Heart left ventricle (tissue), 16 donors: ENCODE results near the gene BCL2L1. TPM values are rescaled to one million over a fixed set of nuclear protein-coding genes. Genes with fewer than 3 reads are reported as not detected.
A peak's percentile ranks its signal among the peaks of the same experiment; 100 is the strongest.

Source experiments
- ATAC-seq, 4 donors: fragments of 200-7000 bp; cut with Tn5 transposase; one replicate each; pipeline ENCODE4 v1.9.1; 2020 to 2022; ENCODE audit warnings: moderate library complexity in 4 of 4, mild to moderate bottlenecking in 3 of 4, moderate number of reproducible peaks in 1 of 4
- DNase-seq, 5 donors: peaks; one replicate each; pipeline ENCODE4 v3.0.0-alpha.2; 2020
- H3K27ac ChIP-seq, 12 donors: fragments of 200-600 bp; sonication (generic) in 4 of 12; one replicate each; pipeline versions ENCODE4 v1.5.0 to v1.8.0; 2016 to 2022; ENCODE audit warnings: mild to moderate bottlenecking in 2 of 12
- H3K27me3 ChIP-seq, 9 donors: fragments of 200-600 bp; sonication (generic) in 2 of 9; one replicate each; pipeline versions ENCODE4 v1.5.1 to v1.8.0; 2016 to 2022; ENCODE audit warnings: mild to moderate bottlenecking in 3 of 9
- H3K36me3 ChIP-seq, 9 donors: fragments of 200-600 bp; sonication (generic) in 2 of 9; one replicate each; pipeline versions ENCODE4 v1.5.0 to v1.8.0; 2018 to 2022; ENCODE audit warnings: mild to moderate bottlenecking in 2 of 9
- H3K4me1 ChIP-seq, 12 donors: fragments of 200-600 bp; sonication (generic) in 4 of 12; one replicate each; pipeline versions ENCODE4 v1.5.0 to v1.8.0; 2016 to 2022; ENCODE audit warnings: mild to moderate bottlenecking in 3 of 12
- H3K4me3 ChIP-seq, 12 donors: fragments of 200-600 bp; sonication (generic) in 4 of 12; one replicate each; pipeline versions ENCODE4 v1.5.0 to v1.8.0; 2017 to 2022; ENCODE audit warnings: mild to moderate bottlenecking in 9 of 12, moderate library complexity in 4 of 12
- H3K9me3 ChIP-seq, 12 donors: fragments of 200-600 bp; sonication (generic) in 4 of 12; one replicate each; pipeline versions ENCODE4 v1.5.0 to v1.8.0; 2016 to 2022; ENCODE audit warnings: mild to moderate bottlenecking in 1 of 12
- POLR2A ChIP-seq, 2 donors: fragments of 450-650 bp; IDR thresholded peaks; one replicate each; pipeline ENCODE4 v1.6.1; 2017; ENCODE audit warnings: antibody characterized with exemption in 2 of 2, mild to moderate bottlenecking in 2 of 2, moderate library complexity in 2 of 2
- WGBS, 4 donors: extraction: QIAGEN DNeasy Blood & Tissue Kit in 2 of 4; methylation state at CpG; one replicate each; pipeline versions ENCODE4 v1.1.5 to v1.1.7; 2013 to 2018; 5-methylcytosine and 5-hydroxymethylcytosine counted together
- intact Hi-C, 10 donors: fragments of 100-400 bp; cut with DNase I; formaldehyde crosslinking; loops; one replicate each; pipeline versions ENCODE4 v1.11.1 to v1.14.2; 2022
- polyA plus RNA-seq, 2 donors: library from polyadenylated mRNA; stranded (reverse); fragments of 200-250 nt; gene quantifications; one replicate each; pipeline ENCODE4 v1.2.3, GENCODE V29; 2013
- total RNA-seq, 9 donors: library from RNA; depleted of rRNA in 2 of 9; stranded (reverse); fragments of >200 nt in 2 of 9; fragmentation: NEBNext Ultra II Directional in 3 of 9; extraction: Animal tissue kit (Norgen Biotek cat#: 25700) in 3 of 9; gene quantifications; one replicate each; pipeline versions ENCODE4 v1.1.0 to v1.2.4, GENCODE V29; 2016 to 2023
- TF ChIP-seq, protein P1 (sequence below), 12 donors: fragments of 200-600 bp; sonication (generic) in 4 of 12; IDR thresholded peaks; one replicate each; pipeline versions ENCODE4 v1.5.0 to v1.8.0; 2018 to 2022; ENCODE audit warnings: antibody characterized with exemption in 12 of 12, mild to moderate bottlenecking in 5 of 12
- donor health status: ischemic (EF 13 %, LVEDD 7.1; RV severe dilation, severe dysfunction).
- donor health status: healthy with polysubstance abuse.
- donor health status: DM: no; HTN: yes; CAD: no.
- donor health status: DM: no; HTN: no; CAD: no.
- donor health status: ischemic (EF 25% LVEDD 6.9; RV normal size, moderate dysfunction).
- donor health status: ischemic (EF 25% LVEDD 5.7; RV mildly dilated, moderate dysfunction).
- donor health status: healthy.
- donor health status: DM: yes; HTN: yes; CAD: no.
- donor health status: ischemic (EF 35%, LVEDD 5.7; RV mildly dilated, moderate dysfunction).
- donor health status: nonischemic (EF 11% LVEDD 7.7; RV severe dilation, severe dysfunction).
- donor health status: DM: yes; HTN: yes; CAD: no.
- donor health status: PGD.
- donor health status: ischemic (EF 29% LVEDD 5.4; RV normal size, mild dysfunction).
- donor health status: nonischemic (EF 23%, LVEDD 6.1; RV moderate dilation, normal function).

BCL2L1 gene
- total and polyA plus RNA-seq, 11 donors: 32.2 to 217 (median 62.6) TPM

- ATAC-seq (peak in 2 of 4 donors; percentile 14 to 26), DNase-seq (peak in 1 of 5 donors; percentile 39)
- no peak overlapping the region for H3K27ac ChIP-seq
- no peak overlapping the region for H3K4me3 ChIP-seq
- 75 to 86% (median 84%) methylated on average over 8 of the region's 8 CpGs for WGBS, 4 donors
- H3K27me3 ChIP-seq: no peaks in the 10 kb centered on the region
- H3K36me3 ChIP-seq: no peaks in the 10 kb centered on the region
- intact Hi-C loops: no loop called here
- H3K9me3 ChIP-seq: no peaks in the 10 kb centered on the region
- H3K4me1 ChIP-seq: peaks cover 0 to 4% (median 0%) of the 10 kb centered on the region in 12 donors
- TF ChIP-seq, protein P1, sequence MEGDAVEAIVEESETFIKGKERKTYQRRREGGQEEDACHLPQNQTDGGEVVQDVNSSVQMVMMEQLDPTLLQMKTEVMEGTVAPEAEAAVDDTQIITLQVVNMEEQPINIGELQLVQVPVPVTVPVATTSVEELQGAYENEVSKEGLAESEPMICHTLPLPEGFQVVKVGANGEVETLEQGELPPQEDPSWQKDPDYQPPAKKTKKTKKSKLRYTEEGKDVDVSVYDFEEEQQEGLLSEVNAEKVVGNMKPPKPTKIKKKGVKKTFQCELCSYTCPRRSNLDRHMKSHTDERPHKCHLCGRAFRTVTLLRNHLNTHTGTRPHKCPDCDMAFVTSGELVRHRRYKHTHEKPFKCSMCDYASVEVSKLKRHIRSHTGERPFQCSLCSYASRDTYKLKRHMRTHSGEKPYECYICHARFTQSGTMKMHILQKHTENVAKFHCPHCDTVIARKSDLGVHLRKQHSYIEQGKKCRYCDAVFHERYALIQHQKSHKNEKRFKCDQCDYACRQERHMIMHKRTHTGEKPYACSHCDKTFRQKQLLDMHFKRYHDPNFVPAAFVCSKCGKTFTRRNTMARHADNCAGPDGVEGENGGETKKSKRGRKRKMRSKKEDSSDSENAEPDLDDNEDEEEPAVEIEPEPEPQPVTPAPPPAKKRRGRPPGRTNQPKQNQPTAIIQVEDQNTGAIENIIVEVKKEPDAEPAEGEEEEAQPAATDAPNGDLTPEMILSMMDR (IDR thresholded peaks at IDR 0.05): no peak
- no peak for TF ChIP-seq POLR2A (IDR thresholded peaks at IDR 0.05)
Measured at GRCh38 chr20:31644701-31645100, 78.0 kb downstream of the BCL2L1 start.

DNA sequence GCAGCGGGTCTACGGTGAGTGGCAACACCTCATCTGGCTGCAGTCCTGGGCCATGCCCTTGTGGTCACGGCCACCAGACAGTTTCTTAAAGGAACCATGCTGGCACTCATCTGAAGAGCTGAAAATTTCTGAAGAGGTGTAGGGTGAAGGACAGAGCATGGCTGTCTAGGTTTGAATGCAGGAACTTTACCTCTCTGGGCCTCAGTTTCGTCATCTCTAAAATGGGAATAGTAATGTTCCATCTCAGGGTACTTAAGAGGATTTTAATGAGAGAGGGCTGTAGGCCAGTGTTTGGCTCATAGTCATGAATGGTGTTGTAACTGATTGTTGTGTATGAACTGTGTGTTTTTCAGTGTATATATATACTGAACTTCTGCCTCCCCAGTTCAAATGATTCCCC is 79.1 kb downstream of the BCL2L1 start:
- Histone ChIP-seq H3K27me3 (peaks cover 0 to 6% (median 0%) of the 10 kb centered on the region in 9 donors), H3K4me1 (peaks cover 0 to 4% (median 0%) of the 10 kb centered on the region in 12 donors), H3K4me3 (no peak overlapping the region), H3K9me3 (no peaks in the 10 kb centered on the region), H3K27ac (no peak overlapping the region), H3K36me3 (no peaks in the 10 kb centered on the region)
- WGBS, 4 donors: 88 to 93% (median 89%) methylated on average over 4 of the region's 4 CpGs
- intact Hi-C loops: no loop called here
- ATAC-seq: no peak
- no peak for TF ChIP-seq POLR2A (IDR thresholded peaks at IDR 0.05)
- TF ChIP-seq, protein P1 (IDR thresholded peaks at IDR 0.05): no peak
- no peak for DNase-seq

GRCh38 chr20:31642837-31643236 is 79.8 kb downstream of the BCL2L1 start:
- H3K36me3 ChIP-seq: no peaks in the 10 kb centered on the region
- peaks cover 0 to 7% (median 0%) of the 10 kb centered on the region in 9 donors for H3K27me3 ChIP-seq
- peaks cover 0 to 4% (median 0%) of the 10 kb centered on the region in 12 donors for H3K4me1 ChIP-seq
- 71 to 85% (median 80%) methylated on average over 1 of the region's 1 CpG for WGBS, 4 donors
- no peak overlapping the region for H3K27ac ChIP-seq
- no peak for DNase-seq
- H3K4me3 ChIP-seq: no peak overlapping the region
- intact Hi-C loops: no loop called here
- H3K9me3 ChIP-seq: no peaks in the 10 kb centered on the region
- TF ChIP-seq POLR2A (IDR thresholded peaks at IDR 0.05): no peak
- TF ChIP-seq, protein P1 (IDR thresholded peaks at IDR 0.05): no peak
- no peak for ATAC-seq

GRCh38 chr20:31641391-31641790 is 81.3 kb downstream of the BCL2L1 start:
- ATAC-seq: no peak
- Histone ChIP-seq H3K36me3 (no peaks in the 10 kb centered on the region), H3K4me1 (peaks cover 0 to 8% (median 2%) of the 10 kb centered on the region in 12 donors), H3K4me3 (no peak overlapping the region), H3K9me3 (no peaks in the 10 kb centered on the region), H3K27ac (no peak overlapping the region), H3K27me3 (peaks cover 0 to 7% (median 0%) of the 10 kb centered on the region in 9 donors)
- TF ChIP-seq POLR2A (IDR thresholded peaks at IDR 0.05): no peak
- TF ChIP-seq, protein P1 (IDR thresholded peaks at IDR 0.05): no peak
- no peak for DNase-seq
- intact Hi-C loops: no loop called here
- WGBS, 4 donors: 90 to 95% (median 92%) methylated on average over 6 of the region's 6 CpGs
